Sigmoid colon (tissue), 7 donors: Measurements from ENCODE around the gene CCNQ. TPM values are rescaled to one million over a fixed set of nuclear protein-coding genes. Genes with fewer than 3 reads are reported as not detected.

Source experiments
- DNase-seq: peaks from one replicate; pipeline ENCODE4 v3.0.0-alpha.2; 2019
- H3K27ac ChIP-seq, 4 donors: fragments of 200-600 bp; sonication (generic); one replicate each; pipeline ENCODE4 v1.5.1; 2016 to 2019; ENCODE audit warnings: mild to moderate bottlenecking in 1 of 4
- H3K27me3 ChIP-seq, 3 donors: fragments of 200-600 bp; sonication (generic); one replicate each; pipeline ENCODE4 v1.5.1; 2019; ENCODE audit warnings: mild to moderate bottlenecking in 1 of 3
- H3K36me3 ChIP-seq, 4 donors: fragments of 200-600 bp; sonication (generic); one replicate each; pipeline ENCODE4 v1.5.1; 2016 to 2019
- H3K4me1 ChIP-seq, 4 donors: fragments of 200-600 bp; sonication (generic); one replicate each; pipeline ENCODE4 v1.5.1; 2017 to 2019
- H3K4me3 ChIP-seq, 4 donors: fragments of 200-600 bp; sonication (generic); one replicate each; pipeline ENCODE4 v1.5.1; 2017 to 2019; ENCODE audit warnings: mild to moderate bottlenecking in 2 of 4, moderate library complexity in 1 of 4
- H3K9me3 ChIP-seq, 4 donors: fragments of 200-600 bp in 3 of 4; sonication (generic) in 3 of 4; one replicate each; pipeline versions ENCODE4 v1.5.1 to v1.6.1; 2013 to 2019
- CTCF ChIP-seq, 4 experiments: fragments of 450-650 bp in 3 of 4; fragments of 200-600 bp in 1 of 4; IDR thresholded peaks; one replicate each; pipeline ENCODE4 v1.5.1; 2016 to 2019; ENCODE audit warnings: antibody characterized with exemption in 4 of 4, mild to moderate bottlenecking in 3 of 4, moderate library complexity in 2 of 4
- EP300 ChIP-seq, 4 donors: sonication (generic); formaldehyde crosslinking; IDR thresholded peaks; one replicate each; pipeline ENCODE4 v1.6.1; 2017; ENCODE audit warnings: antibody characterized with exemption in 4 of 4
- POLR2A ChIP-seq, 2 donors: fragments of 450-650 bp; IDR thresholded peaks; one replicate each; pipeline ENCODE4 v1.6.1; 2016; ENCODE audit warnings: antibody characterized with exemption in 2 of 2, mild to moderate bottlenecking in 2 of 2, moderate library complexity in 2 of 2
- POLR2AphosphoS5 ChIP-seq, 4 donors: sonication (generic); formaldehyde crosslinking; IDR thresholded peaks; one replicate each; pipeline ENCODE4 v1.6.1; 2017; ENCODE audit warnings: antibody characterized with exemption in 4 of 4
- WGBS, 2 donors: extraction: QIAGEN DNeasy Blood & Tissue Kit; methylation state at CpG; one replicate each; pipeline ENCODE4 v1.1.7; 2013; 5-methylcytosine and 5-hydroxymethylcytosine counted together
- intact Hi-C: fragments of 100-400 bp; cut with DNase I; formaldehyde crosslinking; loops from one replicate; pipeline ENCODE4 v1.15.1; 2023
- polyA plus RNA-seq, 3 donors: library from polyadenylated mRNA; stranded (reverse); fragments of 200-250 nt; gene quantifications; one replicate each; pipeline ENCODE4 v1.2.3, GENCODE V29; 2013
- total RNA-seq, 4 donors: library from RNA; depleted of rRNA; stranded (reverse); fragments of >200 nt; gene quantifications; one replicate each; pipeline ENCODE4 v1.1.0, GENCODE V29; 2016
- donor health status: healthy with polysubstance abuse.
- donor health status: Bipolar disorder and iron deficiency.
- donor health status: healthy.

CCNQ gene
- total and polyA plus RNA-seq, 7 donors: 31.8 to 49.0 (median 37.9) TPM

GRCh38 chrX:153590961-153591956 lies 7.7 kb downstream of the CCNQ start:
- intact Hi-C loops: no loop called here
- no peaks in the 10 kb centered on the region for H3K27me3 ChIP-seq
- WGBS, 2 donors: 29 to 69% methylated on average over 26 of the region's 26 CpGs
- peaks cover 0 to 60% (median 8%) of the 10 kb centered on the region in 4 donors for H3K36me3 ChIP-seq
- no peak for DNase-seq
- TF ChIP-seq POLR2A (IDR thresholded peaks at IDR 0.05): no peak
- TF ChIP-seq CTCF (IDR thresholded peaks at IDR 0.05): no peak
- TF ChIP-seq POLR2AphosphoS5 (IDR thresholded peaks at IDR 0.05): no peak
- TF ChIP-seq EP300 (IDR thresholded peaks at IDR 0.05): no peak
- H3K4me1 ChIP-seq: no peaks in the 10 kb centered on the region
- no peaks in the 10 kb centered on the region for H3K9me3 ChIP-seq
- no peak overlapping the region for H3K4me3 ChIP-seq
- H3K27ac ChIP-seq: no peak overlapping the region

- 97% methylated on average over 29 of the region's 29 CpGs for WGBS, 2 donors
- Histone ChIP-seq H3K27me3 (no peaks in the 10 kb centered on the region), H3K27ac (no peak overlapping the region), H3K9me3 (no peaks in the 10 kb centered on the region), H3K4me1 (no peaks in the 10 kb centered on the region), H3K36me3 (peaks cover 0 to 52% (median 6%) of the 10 kb centered on the region in 4 donors), H3K4me3 (no peak overlapping the region)
- no peak for TF ChIP-seq POLR2A (IDR thresholded peaks at IDR 0.05)
- no peak for TF ChIP-seq EP300 (IDR thresholded peaks at IDR 0.05)
- TF ChIP-seq CTCF (IDR thresholded peaks at IDR 0.05): no peak
- TF ChIP-seq POLR2AphosphoS5 (IDR thresholded peaks at IDR 0.05): no peak
- no peak for DNase-seq
- intact Hi-C loops: no loop called here
Measured at GRCh38 chrX:153588782-153589446, 10.0 kb downstream of the CCNQ start.

- Histone ChIP-seq H3K27ac (no peak overlapping the region), H3K4me3 (no peak overlapping the region), H3K27me3 (no peaks in the 10 kb centered on the region), H3K36me3 (peaks cover 0 to 45% (median 6%) of the 10 kb centered on the region in 4 donors), H3K4me1 (no peaks in the 10 kb centered on the region), H3K9me3 (no peaks in the 10 kb centered on the region)
- TF ChIP-seq EP300 (IDR thresholded peaks at IDR 0.05) (no peak), POLR2A (IDR thresholded peaks at IDR 0.05) (no peak), POLR2AphosphoS5 (IDR thresholded peaks at IDR 0.05) (no peak), CTCF (IDR thresholded peaks at IDR 0.05) (no peak)
- DNase-seq: no peak
- intact Hi-C loops: no loop called here
- 92 to 93% methylated on average over 18 of the region's 18 CpGs for WGBS, 2 donors
Measured at GRCh38 chrX:153588021-153588781, 10.7 kb downstream of the CCNQ start.

- DNase-seq: no peak
- no peak overlapping the region for H3K27ac ChIP-seq
- intact Hi-C loops: no loop called here
- no peaks in the 10 kb centered on the region for H3K4me1 ChIP-seq
- WGBS, 2 donors: 98 to 99% methylated on average over 10 of the region's 10 CpGs
- no peaks in the 10 kb centered on the region for H3K27me3 ChIP-seq
- H3K4me3 ChIP-seq: no peak overlapping the region
- TF ChIP-seq POLR2AphosphoS5 (IDR thresholded peaks at IDR 0.05) (no peak), POLR2A (IDR thresholded peaks at IDR 0.05) (no peak), CTCF (IDR thresholded peaks at IDR 0.05) (no peak), EP300 (IDR thresholded peaks at IDR 0.05) (no peak)
- peaks cover 0 to 36% (median 6%) of the 10 kb centered on the region in 4 donors for H3K36me3 ChIP-seq
- H3K9me3 ChIP-seq: no peaks in the 10 kb centered on the region
Measured at GRCh38 chrX:153587342-153587741, 11.6 kb downstream of the CCNQ start.
